WTC11 (cell line): ENCODE measurements around the gene BABAM2. TPM values are rescaled to one million over a fixed set of nuclear protein-coding genes. Genes with fewer than 3 reads are reported as not detected.

Source experiments
- ATAC-seq: fragments of 200-7000 bp; cut with Tn5 transposase; 2 replicates; pipeline ENCODE4 v1.10.0; 2021; ENCODE audit warnings: mild to moderate bottlenecking, moderate library complexity
- CTCF ChIA-PET: fragments of 300-600 bp; sonication (Branson Sonifier 250); formaldehyde crosslinking; loops from one replicate; lab custom pipeline; 2021; ENCODE audit warnings: antibody characterized with exemption; lab: Charles Lee
- POLR2A ChIA-PET: fragments of 350-600 bp; sonication (Branson Sonifier 250); formaldehyde crosslinking; loops from one replicate; lab custom pipeline; 2021; ENCODE audit warnings: antibody characterized with exemption; lab: Charles Lee
- DNase-seq: peaks from one replicate; pipeline ENCODE4 v3.0.0; 2021; ENCODE audit warnings: low spot score
- H3K27ac Mint-ChIP-seq: 2 replicates; pipeline ENCODE4 v1.8.0; 2021; ENCODE audit warnings: mixed read lengths
- H3K27me3 Mint-ChIP-seq: 2 replicates; pipeline ENCODE4 v1.8.0; 2021; ENCODE audit warnings: low read depth, mild to moderate bottlenecking, moderate library complexity, mixed read lengths
- H3K36me3 Mint-ChIP-seq: 2 replicates; pipeline ENCODE4 v1.8.0; 2021; ENCODE audit warnings: mixed read lengths
- H3K4me1 Mint-ChIP-seq: 2 replicates; pipeline ENCODE4 v1.8.0; 2022; ENCODE audit warnings: mixed read lengths
- H3K4me3 Mint-ChIP-seq: 2 replicates; pipeline ENCODE4 v1.8.0; 2021; ENCODE audit warnings: mild to moderate bottlenecking, moderate library complexity, mixed read lengths
- H3K9me3 Mint-ChIP-seq: 2 replicates; pipeline ENCODE4 v1.8.0; 2021; ENCODE audit warnings: mixed read lengths
- CREB1 ChIP-seq: sonication (generic); formaldehyde crosslinking; IDR thresholded peaks from 2 replicates; pipeline ENCODE4 v1.8.0; 2023; ENCODE audit warnings: mild to moderate bottlenecking, missing genetic modification reagents
- EMX1 ChIP-seq: fragments of 250-450 bp; sonication (Bioruptor Pico); IDR thresholded peaks from 2 replicates; pipeline ENCODE4 v1.8.0; 2021; ENCODE audit warnings: mild to moderate bottlenecking
- KAT7 ChIP-seq: sonication (generic); formaldehyde crosslinking; IDR thresholded peaks from 2 replicates; pipeline ENCODE4 v1.8.1; 2023; ENCODE audit warnings: missing genetic modification reagents, mild to moderate bottlenecking, borderline replicate concordance
- NR1H2 ChIP-seq: sonication (generic); formaldehyde crosslinking; IDR thresholded peaks from 2 replicates; pipeline ENCODE4 v1.9.0; 2021; ENCODE audit warnings: mild to moderate bottlenecking, moderate library complexity, missing genetic modification reagents
- ZBTB21 ChIP-seq: sonication (generic); formaldehyde crosslinking; IDR thresholded peaks from 2 replicates; pipeline ENCODE4 v1.8.1; 2023; ENCODE audit warnings: mild to moderate bottlenecking, missing genetic modification reagents, borderline replicate concordance
- total RNA-seq: library from RNA; stranded (reverse); gene quantifications from 3 replicates; pipeline ENCODE4 v1.2.3, GENCODE V29; 2021
- TF ChIP-seq, protein P1 (sequence below): sonication (generic); formaldehyde crosslinking; IDR thresholded peaks from 2 replicates; pipeline ENCODE4 v1.8.1; 2023; ENCODE audit warnings: mild to moderate bottlenecking, missing genetic modification reagents, borderline replicate concordance
- TF ChIP-seq, protein P2 (sequence below): sonication (generic); formaldehyde crosslinking; IDR thresholded peaks from 2 replicates; pipeline ENCODE4 v1.8.1; 2022; ENCODE audit warnings: low read depth, mild to moderate bottlenecking, moderate library complexity, missing genetic modification reagents, borderline replicate concordance
- TF ChIP-seq, protein P3 (sequence below): fragments of 250-450 bp; sonication (Bioruptor Pico); IDR thresholded peaks from 2 replicates; pipeline ENCODE4 v1.9.0; 2021; ENCODE audit warnings: mild to moderate bottlenecking
- TF ChIP-seq, protein P4 (sequence below): sonication (generic); formaldehyde crosslinking; conservative IDR thresholded peaks from 2 replicates; pipeline ENCODE4 v1.8.1; 2022; ENCODE audit warnings: mild to moderate bottlenecking, missing genetic modification reagents
- TF ChIP-seq, protein P5 (sequence below): fragments of 250-450 bp; sonication (Bioruptor Pico); IDR thresholded peaks from 2 replicates; pipeline ENCODE4 v1.8.0; 2021; ENCODE audit warnings: mild to moderate bottlenecking
- TF ChIP-seq, protein P6 (sequence below): fragments of 250-450 bp; sonication (Bioruptor Pico); conservative IDR thresholded peaks from 2 replicates; pipeline ENCODE4 v1.9.0; 2021; ENCODE audit warnings: mild to moderate bottlenecking
- TF ChIP-seq, protein P7 (sequence below): fragments of 250-450 bp; sonication (Bioruptor Pico); IDR thresholded peaks from 2 replicates; pipeline ENCODE4 v1.9.0; 2021; ENCODE audit warnings: mild to moderate bottlenecking, borderline replicate concordance
- TF ChIP-seq, protein P8 (sequence below): sonication (generic); formaldehyde crosslinking; IDR thresholded peaks from 2 replicates; pipeline ENCODE4 v1.8.0; 2022; ENCODE audit warnings: mild to moderate bottlenecking, missing genetic modification reagents
- TF ChIP-seq, protein P9 (sequence below): sonication (generic); formaldehyde crosslinking; IDR thresholded peaks from 2 replicates; pipeline ENCODE4 v1.8.1; 2023; ENCODE audit warnings: mild to moderate bottlenecking, moderate library complexity, missing genetic modification reagents

Gene BABAM2
- total RNA-seq, 1 experiment from 2014 or later, result 16.5 TPM

DNA sequence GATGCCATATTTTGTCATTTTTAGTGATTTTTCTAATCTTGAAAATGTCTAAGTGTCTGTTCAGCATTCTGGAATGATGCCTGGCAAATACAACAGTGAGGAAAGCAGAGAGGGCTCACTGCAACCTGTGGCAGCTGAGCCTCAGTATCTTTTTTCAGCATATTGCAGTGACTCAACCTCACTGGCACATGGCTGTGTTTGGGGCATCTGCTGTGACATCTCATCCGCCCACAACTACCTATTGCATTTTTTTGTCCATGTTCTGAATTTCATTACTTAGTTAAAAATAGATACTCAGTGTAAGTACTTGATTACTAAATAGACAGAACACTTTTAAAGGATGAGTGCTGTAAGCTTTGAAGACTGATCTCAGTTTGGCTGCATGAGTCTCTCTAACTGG, 10.7 kb downstream of the BABAM2 start (continued):
- TF ChIP-seq, protein P1, sequence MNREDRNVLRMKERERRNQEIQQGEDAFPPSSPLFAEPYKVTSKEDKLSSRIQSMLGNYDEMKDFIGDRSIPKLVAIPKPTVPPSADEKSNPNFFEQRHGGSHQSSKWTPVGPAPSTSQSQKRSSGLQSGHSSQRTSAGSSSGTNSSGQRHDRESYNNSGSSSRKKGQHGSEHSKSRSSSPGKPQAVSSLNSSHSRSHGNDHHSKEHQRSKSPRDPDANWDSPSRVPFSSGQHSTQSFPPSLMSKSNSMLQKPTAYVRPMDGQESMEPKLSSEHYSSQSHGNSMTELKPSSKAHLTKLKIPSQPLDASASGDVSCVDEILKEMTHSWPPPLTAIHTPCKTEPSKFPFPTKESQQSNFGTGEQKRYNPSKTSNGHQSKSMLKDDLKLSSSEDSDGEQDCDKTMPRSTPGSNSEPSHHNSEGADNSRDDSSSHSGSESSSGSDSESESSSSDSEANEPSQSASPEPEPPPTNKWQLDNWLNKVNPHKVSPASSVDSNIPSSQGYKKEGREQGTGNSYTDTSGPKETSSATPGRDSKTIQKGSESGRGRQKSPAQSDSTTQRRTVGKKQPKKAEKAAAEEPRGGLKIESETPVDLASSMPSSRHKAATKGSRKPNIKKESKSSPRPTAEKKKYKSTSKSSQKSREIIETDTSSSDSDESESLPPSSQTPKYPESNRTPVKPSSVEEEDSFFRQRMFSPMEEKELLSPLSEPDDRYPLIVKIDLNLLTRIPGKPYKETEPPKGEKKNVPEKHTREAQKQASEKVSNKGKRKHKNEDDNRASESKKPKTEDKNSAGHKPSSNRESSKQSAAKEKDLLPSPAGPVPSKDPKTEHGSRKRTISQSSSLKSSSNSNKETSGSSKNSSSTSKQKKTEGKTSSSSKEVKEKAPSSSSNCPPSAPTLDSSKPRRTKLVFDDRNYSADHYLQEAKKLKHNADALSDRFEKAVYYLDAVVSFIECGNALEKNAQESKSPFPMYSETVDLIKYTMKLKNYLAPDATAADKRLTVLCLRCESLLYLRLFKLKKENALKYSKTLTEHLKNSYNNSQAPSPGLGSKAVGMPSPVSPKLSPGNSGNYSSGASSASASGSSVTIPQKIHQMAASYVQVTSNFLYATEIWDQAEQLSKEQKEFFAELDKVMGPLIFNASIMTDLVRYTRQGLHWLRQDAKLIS, result no peak
- TF ChIP-seq, protein P2, sequence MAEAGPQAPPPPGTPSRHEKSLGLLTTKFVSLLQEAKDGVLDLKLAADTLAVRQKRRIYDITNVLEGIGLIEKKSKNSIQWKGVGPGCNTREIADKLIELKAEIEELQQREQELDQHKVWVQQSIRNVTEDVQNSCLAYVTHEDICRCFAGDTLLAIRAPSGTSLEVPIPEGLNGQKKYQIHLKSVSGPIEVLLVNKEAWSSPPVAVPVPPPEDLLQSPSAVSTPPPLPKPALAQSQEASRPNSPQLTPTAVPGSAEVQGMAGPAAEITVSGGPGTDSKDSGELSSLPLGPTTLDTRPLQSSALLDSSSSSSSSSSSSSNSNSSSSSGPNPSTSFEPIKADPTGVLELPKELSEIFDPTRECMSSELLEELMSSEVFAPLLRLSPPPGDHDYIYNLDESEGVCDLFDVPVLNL (CRISPR knock-in tag), result no peak
- TF ChIP-seq, protein P3, sequence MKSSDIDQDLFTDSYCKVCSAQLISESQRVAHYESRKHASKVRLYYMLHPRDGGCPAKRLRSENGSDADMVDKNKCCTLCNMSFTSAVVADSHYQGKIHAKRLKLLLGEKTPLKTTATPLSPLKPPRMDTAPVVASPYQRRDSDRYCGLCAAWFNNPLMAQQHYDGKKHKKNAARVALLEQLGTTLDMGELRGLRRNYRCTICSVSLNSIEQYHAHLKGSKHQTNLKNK, result no peak
- TF ChIP-seq, protein P4, sequence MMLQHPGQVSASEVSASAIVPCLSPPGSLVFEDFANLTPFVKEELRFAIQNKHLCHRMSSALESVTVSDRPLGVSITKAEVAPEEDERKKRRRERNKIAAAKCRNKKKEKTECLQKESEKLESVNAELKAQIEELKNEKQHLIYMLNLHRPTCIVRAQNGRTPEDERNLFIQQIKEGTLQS, result no peak
- TF ChIP-seq, protein P5, sequence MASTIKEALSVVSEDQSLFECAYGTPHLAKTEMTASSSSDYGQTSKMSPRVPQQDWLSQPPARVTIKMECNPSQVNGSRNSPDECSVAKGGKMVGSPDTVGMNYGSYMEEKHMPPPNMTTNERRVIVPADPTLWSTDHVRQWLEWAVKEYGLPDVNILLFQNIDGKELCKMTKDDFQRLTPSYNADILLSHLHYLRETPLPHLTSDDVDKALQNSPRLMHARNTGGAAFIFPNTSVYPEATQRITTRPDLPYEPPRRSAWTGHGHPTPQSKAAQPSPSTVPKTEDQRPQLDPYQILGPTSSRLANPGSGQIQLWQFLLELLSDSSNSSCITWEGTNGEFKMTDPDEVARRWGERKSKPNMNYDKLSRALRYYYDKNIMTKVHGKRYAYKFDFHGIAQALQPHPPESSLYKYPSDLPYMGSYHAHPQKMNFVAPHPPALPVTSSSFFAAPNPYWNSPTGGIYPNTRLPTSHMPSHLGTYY (CRISPR knock-in tag), result no peak
- TF ChIP-seq, protein P6, sequence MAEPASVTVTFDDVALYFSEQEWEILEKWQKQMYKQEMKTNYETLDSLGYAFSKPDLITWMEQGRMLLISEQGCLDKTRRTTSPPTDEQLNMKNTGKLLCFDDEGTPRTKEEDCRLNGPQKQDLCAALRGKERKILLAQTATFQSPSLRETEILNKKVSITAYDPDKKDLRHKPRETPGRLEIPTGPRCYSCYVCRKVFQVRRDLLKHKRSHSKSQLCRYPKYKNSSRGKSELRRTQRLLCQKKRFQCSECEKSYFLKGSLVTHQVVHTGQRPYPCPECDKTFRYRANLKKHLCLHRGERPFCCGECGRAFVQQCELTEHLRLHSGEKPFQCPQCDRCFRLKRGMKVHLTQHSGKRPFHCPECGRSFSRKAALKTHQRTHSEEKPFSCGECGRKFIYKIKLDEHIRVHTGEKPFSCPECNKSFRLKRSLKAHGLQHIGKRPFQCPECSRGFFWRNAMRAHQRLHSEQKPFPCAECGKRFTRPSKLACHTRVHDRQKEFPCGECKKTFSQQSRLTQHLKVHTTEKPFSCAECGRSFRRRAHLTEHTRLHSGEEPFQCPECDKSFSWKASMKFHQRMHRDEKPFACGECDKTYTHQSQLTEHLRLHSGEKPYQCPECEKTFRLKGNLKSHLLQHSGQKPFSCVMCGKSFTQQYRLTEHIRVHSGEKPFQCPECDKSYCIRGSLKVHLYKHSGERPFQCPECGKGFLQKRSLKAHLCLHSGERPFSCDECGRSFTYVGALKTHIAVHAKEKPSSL (CRISPR knock-in tag), result no peak
- TF ChIP-seq KAT7 (no peak), ZBTB21 (CRISPR knock-in tag) (no peak), EMX1 (no peak)
- TF ChIP-seq, protein P7, sequence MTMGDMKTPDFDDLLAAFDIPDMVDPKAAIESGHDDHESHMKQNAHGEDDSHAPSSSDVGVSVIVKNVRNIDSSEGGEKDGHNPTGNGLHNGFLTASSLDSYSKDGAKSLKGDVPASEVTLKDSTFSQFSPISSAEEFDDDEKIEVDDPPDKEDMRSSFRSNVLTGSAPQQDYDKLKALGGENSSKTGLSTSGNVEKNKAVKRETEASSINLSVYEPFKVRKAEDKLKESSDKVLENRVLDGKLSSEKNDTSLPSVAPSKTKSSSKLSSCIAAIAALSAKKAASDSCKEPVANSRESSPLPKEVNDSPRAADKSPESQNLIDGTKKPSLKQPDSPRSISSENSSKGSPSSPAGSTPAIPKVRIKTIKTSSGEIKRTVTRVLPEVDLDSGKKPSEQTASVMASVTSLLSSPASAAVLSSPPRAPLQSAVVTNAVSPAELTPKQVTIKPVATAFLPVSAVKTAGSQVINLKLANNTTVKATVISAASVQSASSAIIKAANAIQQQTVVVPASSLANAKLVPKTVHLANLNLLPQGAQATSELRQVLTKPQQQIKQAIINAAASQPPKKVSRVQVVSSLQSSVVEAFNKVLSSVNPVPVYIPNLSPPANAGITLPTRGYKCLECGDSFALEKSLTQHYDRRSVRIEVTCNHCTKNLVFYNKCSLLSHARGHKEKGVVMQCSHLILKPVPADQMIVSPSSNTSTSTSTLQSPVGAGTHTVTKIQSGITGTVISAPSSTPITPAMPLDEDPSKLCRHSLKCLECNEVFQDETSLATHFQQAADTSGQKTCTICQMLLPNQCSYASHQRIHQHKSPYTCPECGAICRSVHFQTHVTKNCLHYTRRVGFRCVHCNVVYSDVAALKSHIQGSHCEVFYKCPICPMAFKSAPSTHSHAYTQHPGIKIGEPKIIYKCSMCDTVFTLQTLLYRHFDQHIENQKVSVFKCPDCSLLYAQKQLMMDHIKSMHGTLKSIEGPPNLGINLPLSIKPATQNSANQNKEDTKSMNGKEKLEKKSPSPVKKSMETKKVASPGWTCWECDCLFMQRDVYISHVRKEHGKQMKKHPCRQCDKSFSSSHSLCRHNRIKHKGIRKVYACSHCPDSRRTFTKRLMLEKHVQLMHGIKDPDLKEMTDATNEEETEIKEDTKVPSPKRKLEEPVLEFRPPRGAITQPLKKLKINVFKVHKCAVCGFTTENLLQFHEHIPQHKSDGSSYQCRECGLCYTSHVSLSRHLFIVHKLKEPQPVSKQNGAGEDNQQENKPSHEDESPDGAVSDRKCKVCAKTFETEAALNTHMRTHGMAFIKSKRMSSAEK (CRISPR knock-in tag), result no peak

DNA sequence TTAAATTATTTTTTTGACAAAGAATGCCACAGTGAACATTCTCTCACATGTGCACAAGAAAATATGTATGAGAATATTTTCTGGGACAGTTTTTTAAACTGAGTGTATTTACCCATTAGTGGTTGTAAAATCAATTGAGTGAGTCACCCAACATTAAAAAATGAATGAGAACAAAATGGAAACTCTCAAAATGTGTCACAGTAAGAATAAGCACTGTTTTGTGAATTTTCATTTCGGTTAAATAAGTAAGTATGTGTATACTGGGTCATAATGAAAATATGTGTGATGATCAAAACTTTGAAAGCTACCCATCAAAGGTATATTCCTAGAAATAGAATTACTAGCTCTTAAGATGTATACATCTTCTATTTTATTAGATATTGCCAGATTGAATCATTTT, 11.6 kb downstream of the BABAM2 start:
- Mint-ChIP-seq H3K27ac (no peak overlapping the region), H3K27me3 (no peaks in the 10 kb centered on the region)
- POLR2A ChIA-PET, result no interaction called here
- TF ChIP-seq CREB1 (CRISPR knock-in tag), result no peak
- TF ChIP-seq, protein P1, result no peak
- TF ChIP-seq, protein P8, sequence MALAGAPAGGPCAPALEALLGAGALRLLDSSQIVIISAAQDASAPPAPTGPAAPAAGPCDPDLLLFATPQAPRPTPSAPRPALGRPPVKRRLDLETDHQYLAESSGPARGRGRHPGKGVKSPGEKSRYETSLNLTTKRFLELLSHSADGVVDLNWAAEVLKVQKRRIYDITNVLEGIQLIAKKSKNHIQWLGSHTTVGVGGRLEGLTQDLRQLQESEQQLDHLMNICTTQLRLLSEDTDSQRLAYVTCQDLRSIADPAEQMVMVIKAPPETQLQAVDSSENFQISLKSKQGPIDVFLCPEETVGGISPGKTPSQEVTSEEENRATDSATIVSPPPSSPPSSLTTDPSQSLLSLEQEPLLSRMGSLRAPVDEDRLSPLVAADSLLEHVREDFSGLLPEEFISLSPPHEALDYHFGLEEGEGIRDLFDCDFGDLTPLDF (CRISPR knock-in tag), result no peak
- no peak for TF ChIP-seq NR1H2 (CRISPR knock-in tag)
- TF ChIP-seq, protein P9, sequence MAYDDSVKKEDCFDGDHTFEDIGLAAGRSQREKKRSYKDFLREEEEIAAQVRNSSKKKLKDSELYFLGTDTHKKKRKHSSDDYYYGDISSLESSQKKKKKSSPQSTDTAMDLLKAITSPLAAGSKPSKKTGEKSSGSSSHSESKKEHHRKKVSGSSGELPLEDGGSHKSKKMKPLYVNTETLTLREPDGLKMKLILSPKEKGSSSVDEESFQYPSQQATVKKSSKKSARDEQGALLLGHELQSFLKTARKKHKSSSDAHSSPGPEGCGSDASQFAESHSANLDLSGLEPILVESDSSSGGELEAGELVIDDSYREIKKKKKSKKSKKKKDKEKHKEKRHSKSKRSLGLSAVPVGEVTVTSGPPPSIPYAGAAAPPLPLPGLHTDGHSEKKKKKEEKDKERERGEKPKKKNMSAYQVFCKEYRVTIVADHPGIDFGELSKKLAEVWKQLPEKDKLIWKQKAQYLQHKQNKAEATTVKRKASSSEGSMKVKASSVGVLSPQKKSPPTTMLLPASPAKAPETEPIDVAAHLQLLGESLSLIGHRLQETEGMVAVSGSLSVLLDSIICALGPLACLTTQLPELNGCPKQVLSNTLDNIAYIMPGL (CRISPR knock-in tag), result no peak

More for the DNA sequence above, 11.6 kb downstream of the BABAM2 start:
- CTCF ChIA-PET, result no interaction called here
- ATAC-seq, result no peak
- no peak overlapping the region for H3K4me3 Mint-ChIP-seq
- no peaks in the 10 kb centered on the region for H3K36me3 Mint-ChIP-seq
- no peaks in the 10 kb centered on the region for H3K9me3 Mint-ChIP-seq
- no peak for DNase-seq
- H3K4me1 Mint-ChIP-seq, result peaks cover 7% of the 10 kb centered on the region
